A673 (cell line): ENCODE data around the gene ATG7.

ENCODE experiments used
- CTCF ChIP-seq: fragments of 300-800, 200-600 bp; sonication (generic); conservative IDR thresholded peaks from 2 replicates; pipeline ENCODE4 v1.5.1; 2017; ENCODE audit warnings: low read depth, mild to moderate bottlenecking, antibody characterized with exemption, low read length, moderate library complexity, mixed read lengths
- EZH2 ChIP-seq: fragments of 200-600 bp; sonication (generic); IDR thresholded peaks from 2 replicates; pipeline ENCODE4 v1.6.1; 2017; ENCODE audit warnings: borderline replicate concordance, low read depth, mild to moderate bottlenecking, mixed read lengths, antibody characterized with exemption, low read length; ENCODE audit not compliant: poor library complexity, severe bottlenecking

- TF ChIP-seq CTCF: no peak
- TF ChIP-seq EZH2: no peak
Observed at GRCh38 chr3:11498646-11499045, 226.4 kb downstream of the ATG7 start.
